Transverse colon (tissue), 3 donors: ENCODE measurements around the gene TRPM8.

Experiments
- CTCF ChIP-seq, 5 experiments: fragments of 200-600 bp in 3 of 5; fragments of 450-650 bp in 2 of 5; sonication (generic) in 3 of 5; IDR thresholded peaks; 1 replicate in 2 of 5; 2 replicates in 3 of 5; pipeline ENCODE4 v1.5.1; 2016 to 2017; ENCODE audit warnings: antibody characterized with exemption in 5 of 5, inconsistent platforms in 3 of 5, mild to moderate bottlenecking in 2 of 5, moderate library complexity in 1 of 5
- EP300 ChIP-seq: sonication (generic); formaldehyde crosslinking; IDR thresholded peaks from one replicate; pipeline ENCODE4 v1.6.1; 2017; ENCODE audit warnings: antibody characterized with exemption, low read depth

- TF ChIP-seq CTCF (IDR thresholded peaks at IDR 0.05), result no peak
- TF ChIP-seq EP300, result no peak
These were observed 28.0 kb downstream of the TRPM8 start for GRCh38 chr2:233945146-233945545.
